T follicular helper cell (primary cell): ENCODE measurements around the gene HS3ST3A1.

Source experiments
- DNase-seq: peaks from one replicate; pipeline ENCODE4 v3.0.0-alpha.2; 2020; ENCODE audit warnings: low read depth

HS3ST3A1 gene

GRCh38 chr17:13491916-13492736, 109.6 kb downstream of the HS3ST3A1 start:
- DNase-seq, result no peak

DNA sequence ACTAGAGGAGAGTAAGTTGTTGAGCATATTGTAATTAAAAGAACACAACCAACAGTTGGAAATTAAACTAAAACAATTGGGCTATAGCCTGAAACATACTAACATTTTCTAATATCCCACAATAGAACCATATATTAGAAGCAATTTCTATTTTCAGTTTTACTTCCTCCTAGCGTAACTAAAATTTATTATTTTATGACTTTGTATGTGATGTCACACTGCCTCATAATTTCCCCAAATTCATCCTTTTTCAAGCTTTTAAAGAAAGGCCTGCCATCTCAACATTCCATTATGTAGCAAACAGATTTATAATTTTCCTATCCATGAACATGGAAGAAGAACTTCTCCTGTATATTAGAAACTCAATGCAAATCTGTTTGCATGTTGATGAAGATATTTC, 110.2 kb downstream of the HS3ST3A1 start:
- DNase-seq, result no peak

DNA sequence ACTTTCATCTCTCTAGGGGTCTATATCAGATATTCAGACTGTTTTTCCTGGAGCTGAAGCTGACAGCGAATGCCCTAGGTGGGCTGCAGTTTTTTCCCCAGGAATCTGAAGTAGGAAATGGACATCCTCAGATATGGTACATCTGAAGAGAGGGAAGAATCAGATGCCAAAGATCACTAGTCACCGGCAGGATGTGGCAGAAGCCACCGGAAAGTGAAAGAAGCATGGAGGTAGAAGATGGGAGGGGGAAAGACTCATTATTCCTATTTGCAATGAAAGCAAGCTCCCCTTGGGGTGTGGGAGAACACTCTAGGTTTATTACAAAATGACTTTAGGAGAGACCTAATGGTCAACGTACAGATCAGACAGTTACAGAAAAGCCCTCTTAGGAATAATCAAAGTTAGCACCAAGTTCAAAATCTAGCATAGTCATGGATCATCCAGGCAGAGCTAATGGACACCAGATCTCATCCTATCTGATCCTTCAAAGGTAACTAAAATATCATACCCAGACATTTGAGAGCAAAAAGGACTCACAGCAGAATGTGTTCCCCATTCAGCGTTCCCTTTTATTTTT, 110.7 kb downstream of the HS3ST3A1 start:
- DNase-seq, result no peak

GRCh38 chr17:13490427-13490826, 111.3 kb downstream of the HS3ST3A1 start:
- DNase-seq, result no peak

DNA sequence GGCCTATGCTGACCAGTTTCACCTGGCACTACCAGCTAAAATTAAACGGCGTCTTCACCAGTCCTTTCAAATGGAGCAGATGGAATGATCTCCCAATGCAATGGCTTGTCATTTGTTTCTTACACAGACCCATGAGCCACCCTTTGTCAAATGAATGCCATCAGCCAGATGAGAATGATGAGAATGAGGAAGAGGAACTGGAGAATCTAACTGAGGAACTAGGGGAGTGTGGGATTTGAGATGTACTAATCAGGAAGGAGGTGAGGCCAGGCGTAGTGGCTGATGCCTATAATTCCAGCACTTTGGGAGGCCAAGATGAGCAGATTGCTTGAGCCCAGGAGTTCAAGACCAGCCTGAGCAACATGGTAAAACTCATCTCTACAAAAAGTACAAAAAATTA, 116.4 kb downstream of the HS3ST3A1 start:
- no peak for DNase-seq

DNA sequence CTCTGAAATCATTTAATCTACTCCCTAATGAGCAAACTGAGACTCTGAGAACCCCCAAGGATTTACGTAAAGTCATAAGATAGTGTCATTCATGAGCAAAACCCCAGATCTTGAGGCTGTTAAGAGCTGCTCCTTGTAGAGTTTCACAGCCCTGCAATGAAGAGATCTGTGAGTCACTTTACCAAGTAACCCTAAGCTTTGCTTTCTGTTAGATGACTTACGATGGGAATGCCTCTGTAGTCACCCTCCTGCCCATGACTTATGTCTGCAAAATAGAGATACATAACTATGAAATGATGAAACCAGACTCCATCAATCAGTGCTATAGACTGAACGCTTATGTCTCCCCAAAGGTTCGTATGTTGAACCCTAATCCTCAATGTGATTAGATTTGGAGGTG, 117.7 kb downstream of the HS3ST3A1 start:
- DNase-seq, result no peak

DNA sequence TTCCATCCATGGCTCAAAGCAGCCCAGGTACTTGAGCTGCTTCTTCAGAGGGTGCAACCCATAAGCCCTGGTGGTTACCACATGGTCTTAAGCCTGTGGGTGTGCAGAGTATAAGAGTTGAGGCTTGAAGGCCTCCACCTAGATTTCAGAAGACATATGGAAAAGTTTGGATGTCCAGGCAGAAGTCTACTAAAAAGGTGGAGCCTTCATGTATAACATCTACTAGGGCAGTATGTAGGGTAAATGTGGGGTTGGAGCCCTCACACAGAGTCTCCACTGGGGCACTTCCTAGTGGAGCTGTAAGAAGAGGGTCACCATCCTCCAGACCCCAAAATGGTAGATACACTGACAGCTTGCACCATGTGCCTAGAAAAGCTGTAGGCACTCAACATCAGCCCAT, 120.9 kb downstream of the HS3ST3A1 start:
- no peak for DNase-seq

DNA sequence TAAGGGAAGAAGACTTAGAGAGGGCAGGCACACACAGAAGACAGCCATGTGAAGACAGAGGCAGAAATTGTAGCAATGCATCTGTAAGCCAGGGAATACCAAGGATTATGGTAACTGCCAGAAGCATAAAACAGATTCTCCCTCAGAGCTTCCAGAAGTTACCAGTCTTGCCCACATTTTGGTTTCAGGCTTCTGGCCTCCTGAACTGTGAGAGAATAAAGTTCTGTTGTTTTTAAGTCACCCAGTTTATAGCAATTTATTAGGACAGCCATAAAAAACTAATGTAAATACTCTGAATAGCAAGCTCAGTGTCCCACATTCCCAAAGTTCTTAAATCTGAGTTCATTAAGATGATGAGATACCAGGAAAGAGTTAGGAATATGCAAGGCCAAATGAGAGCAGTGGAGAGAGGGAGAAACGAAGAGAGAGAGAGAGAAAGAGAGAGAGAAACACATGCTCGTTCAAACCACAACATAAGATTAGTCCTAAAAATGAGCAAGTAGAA, 123.4 kb downstream of the HS3ST3A1 start:
- no peak for DNase-seq

DNA sequence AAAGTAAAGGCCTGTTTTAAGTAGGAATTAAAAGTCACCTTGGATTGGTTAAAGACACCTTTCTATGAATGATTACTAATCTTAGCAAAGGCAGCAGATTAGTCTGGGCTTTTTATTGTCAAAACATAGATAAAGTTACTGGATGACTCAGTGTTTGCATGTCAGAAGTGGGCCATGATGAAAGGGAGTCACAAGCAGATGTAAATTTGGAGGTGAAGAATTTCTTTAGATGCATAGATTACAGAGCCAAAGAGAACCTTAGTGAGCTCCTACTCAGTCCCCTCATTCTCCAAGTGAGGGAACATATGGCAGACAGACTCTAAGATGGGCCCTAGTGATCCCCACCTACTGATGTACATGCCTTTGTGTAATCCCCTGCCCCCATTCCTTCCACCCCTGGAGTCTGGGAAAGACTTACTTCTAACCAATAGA, 124.5 kb downstream of the HS3ST3A1 start:
- no peak for DNase-seq

GRCh38 chr17:13476720-13477119, 125.0 kb downstream of the HS3ST3A1 start:
- no peak for DNase-seq

- DNase-seq, result no peak
Observed at GRCh38 chr17:13475574-13476223, 126.0 kb downstream of the HS3ST3A1 start.

DNA sequence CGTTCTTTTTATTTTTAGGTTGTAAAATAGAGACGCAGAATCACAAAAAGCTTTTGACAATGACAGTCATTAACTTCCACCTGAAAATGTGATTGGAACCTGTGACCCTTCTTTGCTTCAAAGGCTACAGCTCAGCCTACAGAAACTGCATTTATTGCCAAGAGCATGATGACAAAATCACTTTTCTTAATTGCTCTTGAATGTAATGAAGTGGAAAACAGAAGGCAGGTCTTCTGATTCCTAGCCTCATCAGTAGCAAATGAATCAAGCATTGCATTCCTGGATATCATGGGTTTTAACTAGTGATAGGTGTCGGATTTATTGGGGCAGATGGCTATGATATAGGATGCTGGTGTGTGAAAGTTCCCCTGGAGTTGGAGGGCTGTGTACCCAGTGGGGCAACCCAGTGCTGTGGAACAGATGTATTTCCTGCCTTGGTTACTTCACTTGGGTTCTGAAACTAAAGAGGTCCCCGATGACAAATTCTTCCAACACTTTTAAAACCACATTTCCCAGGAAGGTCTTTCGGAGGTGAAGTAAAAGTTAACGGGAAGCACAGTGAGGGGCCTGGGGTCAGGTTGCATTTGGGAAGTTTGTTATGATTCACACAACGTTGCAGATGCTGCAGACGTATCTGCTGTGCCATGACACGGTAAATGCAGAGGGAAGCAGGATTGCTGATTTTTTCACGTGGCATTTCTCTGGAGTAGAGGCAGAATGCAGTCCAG, 127.5 kb downstream of the HS3ST3A1 start:
- no peak for DNase-seq

GRCh38 chr17:13465678-13466077, 136.1 kb downstream of the HS3ST3A1 start:
- DNase-seq, result no peak

DNA sequence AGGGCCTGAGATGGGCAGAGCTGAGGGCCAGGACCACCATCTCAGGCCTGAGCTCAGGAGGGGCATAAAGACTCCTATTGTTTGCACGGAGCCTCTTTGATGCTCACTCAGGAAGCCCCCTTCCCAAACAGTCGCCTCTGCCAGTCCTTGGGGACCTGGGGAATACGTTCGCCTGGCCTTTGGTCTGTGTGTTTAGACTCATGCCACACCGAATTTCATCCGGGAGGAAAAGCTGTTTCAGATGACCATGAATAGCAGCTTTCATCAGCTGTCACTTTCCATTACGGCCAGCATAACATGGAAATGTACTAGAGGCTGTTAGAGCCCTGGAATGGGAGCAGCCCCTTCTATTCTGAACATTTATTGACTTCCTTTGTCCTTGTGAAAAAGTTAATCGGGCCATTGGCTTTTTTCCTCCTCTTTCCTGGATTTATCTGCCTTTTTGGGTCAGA, 139.0 kb downstream of the HS3ST3A1 start:
- no peak for DNase-seq

DNA sequence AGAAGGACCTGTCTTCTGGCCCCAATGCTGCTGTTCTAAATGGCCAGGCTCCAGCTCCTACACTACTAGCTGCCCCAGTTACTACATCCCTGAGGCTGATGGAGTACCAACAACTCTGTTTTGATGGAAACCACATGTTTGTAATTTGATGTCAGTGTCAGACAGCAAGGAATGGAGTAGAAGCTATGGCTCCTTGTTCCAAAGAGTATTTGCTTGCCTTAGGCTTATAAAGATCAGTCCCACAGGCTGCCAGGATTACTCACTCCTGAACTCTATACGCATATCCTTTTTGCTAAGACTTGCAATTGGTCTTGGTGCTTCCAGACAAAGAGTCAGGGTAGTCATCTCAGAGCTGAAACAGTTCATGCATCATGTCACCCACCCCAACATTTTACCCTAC, 139.6 kb downstream of the HS3ST3A1 start:
- DNase-seq, result no peak

DNA sequence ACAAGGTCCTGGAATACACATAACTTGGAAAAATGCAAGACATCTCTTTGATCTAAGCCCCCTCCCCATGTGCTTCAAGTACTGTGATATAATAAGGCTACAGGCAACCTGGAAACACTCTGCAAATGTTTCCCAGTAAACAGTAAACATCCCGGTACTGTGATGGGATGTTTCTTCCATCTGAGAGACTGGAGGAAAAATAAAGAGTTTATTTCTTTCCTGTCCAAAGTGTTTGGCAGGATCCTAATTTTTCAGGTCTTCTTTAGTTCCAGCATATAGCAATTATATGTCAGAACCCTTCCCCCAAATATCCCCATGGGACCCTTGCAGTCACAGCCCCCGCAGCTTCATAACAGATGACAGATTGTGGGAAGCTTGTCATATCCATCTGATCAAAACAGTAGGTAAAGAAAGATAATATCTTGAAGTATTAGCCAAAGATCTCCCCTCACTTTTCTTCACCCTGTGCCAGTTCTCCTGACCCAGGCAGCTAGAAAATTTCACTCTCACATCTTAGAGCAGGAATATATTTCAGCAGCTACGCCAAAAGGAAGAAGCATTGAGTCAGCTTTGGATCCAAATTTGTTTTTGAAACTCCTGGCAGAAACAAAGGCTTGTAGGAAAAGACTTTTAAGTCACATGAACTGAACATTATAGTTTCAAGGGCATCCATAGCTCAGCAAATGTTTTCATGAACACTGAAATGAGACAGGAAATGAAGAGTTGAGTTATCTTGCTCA, 141.3 kb downstream of the HS3ST3A1 start:
- no peak for DNase-seq

DNA sequence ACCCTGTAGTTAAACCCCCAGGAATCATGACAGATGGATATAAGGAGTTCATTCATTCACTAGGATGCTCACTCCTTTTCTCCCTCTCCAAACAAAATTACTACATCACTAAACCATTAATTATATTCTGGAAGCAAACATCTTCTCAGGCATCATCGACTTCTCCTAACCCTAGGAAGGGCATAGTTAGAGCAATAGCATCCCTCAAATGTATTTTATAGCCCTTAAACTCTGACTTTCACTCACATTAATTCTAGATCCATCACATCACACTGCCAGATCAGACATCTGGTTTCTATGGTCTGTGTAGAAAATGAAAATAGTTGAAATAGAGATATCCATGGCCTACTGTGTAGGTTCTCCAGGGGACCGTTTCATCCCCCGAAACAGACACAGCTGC, 143.9 kb downstream of the HS3ST3A1 start:
- no peak for DNase-seq
